Vagina (tissue), 2 donors: ENCODE measurements around the gene PTBP1.

Experiments used
- CTCF ChIP-seq, 3 experiments: fragments of 450-650 bp in 2 of 3; fragments of 200-600 bp in 1 of 3; sonication (generic) in 1 of 3; IDR thresholded peaks; one replicate each; pipeline ENCODE4 v1.5.1; 2017 to 2019; ENCODE audit warnings: antibody characterized with exemption in 3 of 3, mild to moderate bottlenecking in 2 of 3, moderate library complexity in 2 of 3
- POLR2A ChIP-seq, 2 donors: fragments of 450-650 bp; IDR thresholded peaks; one replicate each; pipeline ENCODE4 v1.6.1; 2017; ENCODE audit warnings: antibody characterized with exemption in 2 of 2, mild to moderate bottlenecking in 2 of 2, moderate library complexity in 2 of 2

DNA sequence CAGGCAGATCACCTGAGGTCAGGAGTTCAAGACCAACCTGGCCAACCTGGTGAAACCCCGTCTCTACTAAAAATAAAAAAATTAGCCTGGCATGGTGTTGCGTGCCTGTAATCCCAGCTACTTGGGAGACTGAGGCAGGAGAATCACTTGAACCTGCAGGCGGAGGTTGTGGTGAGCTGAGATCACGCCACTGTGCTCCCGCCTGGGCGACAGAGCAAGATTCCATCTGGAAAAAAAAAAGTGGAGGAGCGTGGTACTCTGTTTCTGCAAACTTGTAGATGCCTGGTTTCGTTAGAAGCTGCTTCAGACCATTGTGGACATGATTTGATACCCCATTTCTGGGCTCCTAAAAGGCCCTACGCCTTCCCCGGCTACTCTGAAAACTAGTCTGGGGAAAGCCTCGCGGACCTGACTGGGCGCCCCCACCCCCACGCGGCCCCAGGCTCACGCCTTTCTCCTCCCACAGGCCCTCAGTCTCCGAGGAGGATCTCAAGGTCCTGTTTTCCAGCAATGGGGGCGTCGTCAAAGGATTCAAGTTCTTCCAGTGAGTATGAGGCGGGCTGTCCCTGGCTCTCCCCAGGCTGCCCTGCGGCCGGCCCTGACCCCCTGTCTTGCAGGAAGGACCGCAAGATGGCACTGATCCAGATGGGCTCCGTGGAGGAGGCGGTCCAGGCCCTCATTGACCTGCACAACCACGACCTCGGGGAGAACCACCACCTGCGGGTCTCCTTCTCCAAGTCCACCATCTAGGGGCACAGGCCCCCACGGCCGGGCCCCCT is 13.0 kb downstream of the PTBP1 start:
- TF ChIP-seq CTCF (IDR thresholded peaks at IDR 0.05) (no peak), POLR2A (IDR thresholded peaks at IDR 0.05) (no peak)
